Smooth muscle cell (in vitro differentiated cells): ENCODE data around the gene LIMS2. TPM values are rescaled to one million over a fixed set of nuclear protein-coding genes. Genes with fewer than 3 reads are reported as not detected.

Source experiments
- DNase-seq: peaks from one replicate; lab custom pipeline; 2025; ENCODE audit not compliant: unreplicated experiment; lab: John Stamatoyannopoulos, UW
- H2AFZ ChIP-seq: fragments of 200-600 bp; sonication (generic); 2 replicates; pipeline ENCODE4 v1.6.0; 2016; ENCODE audit warnings: antibody characterized with exemption, low read depth, mild to moderate bottlenecking
- H3F3A ChIP-seq: fragments of 200-600 bp; sonication (generic); 2 replicates; pipeline ENCODE4 v1.6.0; 2017; ENCODE audit warnings: antibody characterized with exemption, low read depth
- H3K27ac ChIP-seq: fragments of 200-600 bp; sonication (generic); 2 replicates; pipeline ENCODE4 v1.5.1; 2016; ENCODE audit warnings: low read depth, mild to moderate bottlenecking
- H3K27me3 ChIP-seq: fragments of 200-600 bp; sonication (generic); 2 replicates; pipeline ENCODE4 v1.6.1; 2016; ENCODE audit warnings: low read depth, mild to moderate bottlenecking
- H3K36me3 ChIP-seq: fragments of 200-600 bp; sonication (generic); 2 replicates; pipeline ENCODE4 v1.5.1; 2016; ENCODE audit warnings: low read depth
- H3K4me1 ChIP-seq: fragments of 200-600 bp; sonication (generic); 2 replicates; pipeline ENCODE4 v1.5.1; 2016; ENCODE audit warnings: low read depth
- H3K4me2 ChIP-seq: fragments of 200-600 bp; sonication (generic); 2 replicates; pipeline ENCODE4 v1.6.0; 2016; ENCODE audit warnings: mild to moderate bottlenecking
- H3K4me3 ChIP-seq: fragments of 200-600 bp; sonication (generic); 2 replicates; pipeline ENCODE4 v1.5.1; 2016; ENCODE audit warnings: mild to moderate bottlenecking
- H3K79me2 ChIP-seq: fragments of 200-600 bp; sonication (generic); 2 replicates; pipeline ENCODE4 v1.6.0; 2016; ENCODE audit warnings: low read depth, mild to moderate bottlenecking
- H3K9ac ChIP-seq: fragments of 200-600 bp; sonication (generic); 2 replicates; pipeline ENCODE4 v1.6.0; 2016; ENCODE audit warnings: low read depth
- H3K9me3 ChIP-seq: fragments of 200-600 bp; sonication (generic); replicated peaks from 2 replicates; pipeline ENCODE4 v1.5.1; 2016; ENCODE audit warnings: low read depth
- H4K20me1 ChIP-seq: fragments of 200-600 bp; sonication (generic); 2 replicates; pipeline ENCODE4 v1.6.0; 2016; ENCODE audit warnings: low read depth
- CTCF ChIP-seq: fragments of 200-600 bp; sonication (generic); IDR thresholded peaks from 2 replicates; pipeline ENCODE4 v1.5.1; 2017; ENCODE audit warnings: borderline replicate concordance, mild to moderate bottlenecking, antibody characterized with exemption; ENCODE audit not compliant: insufficient read depth, poor library complexity, severe bottlenecking
- WGBS: methylation state at CpG from one replicate; pipeline ENCODE4 v1.1.7; 2016; ENCODE audit warnings: low lambda C conversion rate; 5-methylcytosine and 5-hydroxymethylcytosine counted together
- polyA plus RNA-seq: library from polyadenylated mRNA; unstranded; fragments of >200 nt; fragmentation: Nextera tagmentation; extraction: Ambion mirVana; gene quantifications from 2 replicates; pipeline ENCODE4 v1.2.1, GENCODE V29; 2016
- total RNA-seq: library from RNA; depleted of rRNA; stranded (reverse); fragments of >200 nt; gene quantifications from 2 replicates; pipeline ENCODE4 v1.2.3, GENCODE V29; 2014

LIMS2 gene
- total and polyA plus RNA-seq, 2 experiments from 2014 or later = 8.4 to 22.3 TPM

GRCh38 chr2:127635380-127636237 lies 39.7 kb downstream of the LIMS2 start:
- peaks cover 12% of the 10 kb centered on the region for H3K4me1 ChIP-seq
- WGBS = 92% methylated on average over 18 of the region's 19 CpGs
- no peak overlapping the region for H3K9ac ChIP-seq
- H3K4me3 ChIP-seq = no peak overlapping the region
- no peaks in the 10 kb centered on the region for H3K36me3 ChIP-seq
- no peak overlapping the region for H2AFZ ChIP-seq
- H3K4me2 ChIP-seq = no peak overlapping the region
- no peaks in the 10 kb centered on the region for H3K79me2 ChIP-seq
- no peaks in the 10 kb centered on the region for H4K20me1 ChIP-seq
- no peak overlapping the region for H3K27ac ChIP-seq
- H3F3A ChIP-seq = no peaks in the 10 kb centered on the region
- TF ChIP-seq CTCF = no peak
- DNase-seq = no peak
- H3K9me3 ChIP-seq = no peaks in the 10 kb centered on the region
- H3K27me3 ChIP-seq = no peaks in the 10 kb centered on the region

- Histone ChIP-seq H3K9me3 (no peaks in the 10 kb centered on the region), H3K27me3 (no peaks in the 10 kb centered on the region), H3K4me3 (no peak overlapping the region), H3K36me3 (no peaks in the 10 kb centered on the region), H3F3A (no peaks in the 10 kb centered on the region), H3K4me2 (no peak overlapping the region), H3K79me2 (no peaks in the 10 kb centered on the region), H3K27ac (no peak overlapping the region), H4K20me1 (no peaks in the 10 kb centered on the region), H2AFZ (no peak overlapping the region), H3K9ac (no peak overlapping the region), H3K4me1 (peaks cover 12% of the 10 kb centered on the region)
- DNase-seq = no peak
- TF ChIP-seq CTCF = no peak
- 98% methylated on average over 13 of the region's 17 CpGs for WGBS
Measured at GRCh38 chr2:127634626-127635379, 40.5 kb downstream of the LIMS2 start.

GRCh38 chr2:127634066-127634617 lies 41.2 kb downstream of the LIMS2 start:
- H3K27me3 ChIP-seq = no peaks in the 10 kb centered on the region
- H3K9ac ChIP-seq = no peak overlapping the region
- H3K4me2 ChIP-seq = no peak overlapping the region
- H3K4me3 ChIP-seq = no peak overlapping the region
- H3K9me3 ChIP-seq = no peaks in the 10 kb centered on the region
- H3K36me3 ChIP-seq = no peaks in the 10 kb centered on the region
- H2AFZ ChIP-seq = no peak overlapping the region
- H3K4me1 ChIP-seq = peaks cover 12% of the 10 kb centered on the region
- TF ChIP-seq CTCF = no peak
- 88% methylated on average over 13 of the region's 16 CpGs for WGBS
- no peaks in the 10 kb centered on the region for H4K20me1 ChIP-seq
- H3K27ac ChIP-seq = no peak overlapping the region
- no peaks in the 10 kb centered on the region for H3K79me2 ChIP-seq
- DNase-seq = no peak
- H3F3A ChIP-seq = no peaks in the 10 kb centered on the region
